Mucosa of stomach (tissue), 1 donor: Measurements from ENCODE around the gene CREBRF.
A peak's percentile ranks its signal among the peaks of the same experiment; 100 is the strongest.
"Not testable (repeated sequence)": the region's sequence is repeated elsewhere in the genome, so short reads cannot be mapped to it uniquely, and the experiment has no call there.

Experiments used
- H3K27me3 ChIP-seq: one replicate; pipeline ENCODE4 v1.7.0; 2013; ENCODE audit warnings: mild to moderate bottlenecking, low read length; ENCODE audit not compliant: control insufficient read depth, insufficient read depth
- H3K36me3 ChIP-seq: one replicate; pipeline ENCODE4 v1.7.0; 2013; ENCODE audit warnings: low read length; ENCODE audit not compliant: control insufficient read depth, insufficient read depth
- H3K4me1 ChIP-seq: one replicate; pipeline ENCODE4 v1.7.0; 2013; ENCODE audit warnings: mild to moderate bottlenecking, low read length; ENCODE audit not compliant: control insufficient read depth, insufficient read depth
- H3K4me3 ChIP-seq: one replicate; pipeline ENCODE4 v1.7.0; 2013; ENCODE audit warnings: low read length
- H3K9ac ChIP-seq: one replicate; pipeline ENCODE4 v1.7.0; 2013; ENCODE audit warnings: mild to moderate bottlenecking, low read length, moderate library complexity
- H3K9me3 ChIP-seq: one replicate; pipeline ENCODE4 v1.7.0; 2013; ENCODE audit warnings: mild to moderate bottlenecking, low read length, moderate library complexity; ENCODE audit not compliant: control insufficient read depth
- donor health status: Pancreatic carcinoma.

Gene CREBRF

DNA sequence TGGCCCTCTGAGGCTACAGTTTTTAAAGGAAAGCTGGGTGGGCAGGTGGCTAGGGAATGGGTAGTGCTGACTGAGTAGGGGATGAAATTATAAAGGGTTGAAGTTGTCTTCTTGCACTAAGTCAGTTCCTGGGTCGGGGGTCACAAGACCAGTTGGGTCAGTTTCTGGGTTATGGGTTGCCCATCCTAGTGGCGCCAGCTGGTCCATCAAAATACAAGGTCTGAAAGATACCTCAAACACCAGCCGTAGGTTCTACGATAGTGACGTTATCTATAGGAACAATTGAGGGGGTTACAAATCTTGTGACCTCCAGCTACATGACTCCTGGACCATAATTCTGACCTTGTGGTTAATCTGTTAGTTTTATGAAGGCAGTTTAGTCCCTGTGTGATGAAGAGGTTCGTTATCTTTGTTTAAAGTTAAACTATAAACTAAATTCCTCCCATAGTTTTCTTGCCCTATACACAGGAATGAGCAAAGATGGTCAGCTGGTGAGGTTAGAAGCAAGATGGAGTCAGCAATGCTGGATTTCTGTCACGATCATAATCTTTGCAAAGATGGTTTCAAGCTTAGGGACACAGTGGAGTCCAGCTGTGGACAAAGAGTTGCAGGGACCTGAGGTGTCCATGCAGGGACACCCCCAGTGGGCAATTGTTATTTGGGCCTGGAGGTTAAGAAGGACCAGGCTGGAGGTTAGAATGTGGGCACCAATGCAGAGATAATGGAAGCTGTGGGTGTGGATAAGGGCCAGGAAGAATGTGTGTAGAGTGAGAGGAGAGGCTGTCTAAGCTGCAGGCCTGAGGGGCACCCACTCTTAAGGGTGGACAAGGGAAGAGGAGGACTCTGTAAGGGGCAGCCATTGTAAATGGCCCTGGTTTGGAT is 14.0 kb upstream of the CREBRF start:
- H3K4me3 ChIP-seq, result no peak overlapping the region
- H3K9ac ChIP-seq, result no peak overlapping the region
- no peaks in the 10 kb centered on the region for H3K9me3 ChIP-seq
- H3K27me3 ChIP-seq, result no peaks in the 10 kb centered on the region
- H3K4me1 ChIP-seq, result peaks cover 7% of the 10 kb centered on the region
- H3K36me3 ChIP-seq, result no peaks in the 10 kb centered on the region

DNA sequence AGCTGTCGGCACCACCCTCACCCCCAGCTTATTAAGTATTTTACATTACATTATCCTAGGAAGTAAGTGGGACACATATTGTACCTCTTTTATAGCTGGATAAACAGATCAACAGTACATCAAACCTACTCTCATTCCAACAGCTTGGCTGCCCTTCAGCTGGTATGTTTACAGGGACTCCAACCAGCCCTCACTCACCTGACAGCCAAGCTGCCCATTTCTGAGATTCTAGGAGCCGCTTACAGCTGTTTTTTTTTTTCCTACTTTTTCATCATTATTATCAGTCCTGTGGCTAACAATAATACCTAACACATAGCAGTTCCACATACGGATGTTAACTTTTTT is 13.4 kb upstream of the CREBRF start:
- no peaks in the 10 kb centered on the region for H3K27me3 ChIP-seq
- H3K4me3 ChIP-seq, result no peak overlapping the region
- H3K36me3 ChIP-seq, result no peaks in the 10 kb centered on the region

DNA sequence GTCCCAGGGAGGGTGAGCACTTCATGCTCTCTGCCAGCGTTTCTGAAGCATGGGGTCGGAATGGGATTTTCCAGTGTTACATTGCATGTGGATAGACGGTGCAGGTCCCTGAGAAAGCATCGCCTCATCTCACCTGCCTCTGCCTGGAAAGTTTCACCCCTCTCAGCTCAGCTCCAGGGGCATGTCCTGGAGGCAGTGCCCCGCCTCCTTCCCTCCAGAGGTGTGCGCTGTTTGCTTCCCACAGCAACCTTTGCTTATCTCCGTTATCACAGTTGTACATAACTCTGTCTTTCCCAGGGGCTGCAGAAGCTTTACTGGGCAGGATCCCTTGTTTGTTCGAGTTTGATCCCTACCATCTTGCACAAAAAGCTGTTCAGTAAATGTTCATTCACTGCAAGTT is 10.7 kb upstream of the CREBRF start:
- peaks cover 7% of the 10 kb centered on the region for H3K4me1 ChIP-seq
- H3K9ac ChIP-seq, result no peak overlapping the region
- no peak overlapping the region for H3K4me3 ChIP-seq
- no peaks in the 10 kb centered on the region for H3K9me3 ChIP-seq
- no peaks in the 10 kb centered on the region for H3K36me3 ChIP-seq
- H3K27me3 ChIP-seq, result no peaks in the 10 kb centered on the region

More for the DNA sequence above, 13.4 kb upstream of the CREBRF start:
- Histone ChIP-seq H3K4me1 (peaks cover 7% of the 10 kb centered on the region), H3K9ac (no peak overlapping the region), H3K9me3 (no peaks in the 10 kb centered on the region)

DNA sequence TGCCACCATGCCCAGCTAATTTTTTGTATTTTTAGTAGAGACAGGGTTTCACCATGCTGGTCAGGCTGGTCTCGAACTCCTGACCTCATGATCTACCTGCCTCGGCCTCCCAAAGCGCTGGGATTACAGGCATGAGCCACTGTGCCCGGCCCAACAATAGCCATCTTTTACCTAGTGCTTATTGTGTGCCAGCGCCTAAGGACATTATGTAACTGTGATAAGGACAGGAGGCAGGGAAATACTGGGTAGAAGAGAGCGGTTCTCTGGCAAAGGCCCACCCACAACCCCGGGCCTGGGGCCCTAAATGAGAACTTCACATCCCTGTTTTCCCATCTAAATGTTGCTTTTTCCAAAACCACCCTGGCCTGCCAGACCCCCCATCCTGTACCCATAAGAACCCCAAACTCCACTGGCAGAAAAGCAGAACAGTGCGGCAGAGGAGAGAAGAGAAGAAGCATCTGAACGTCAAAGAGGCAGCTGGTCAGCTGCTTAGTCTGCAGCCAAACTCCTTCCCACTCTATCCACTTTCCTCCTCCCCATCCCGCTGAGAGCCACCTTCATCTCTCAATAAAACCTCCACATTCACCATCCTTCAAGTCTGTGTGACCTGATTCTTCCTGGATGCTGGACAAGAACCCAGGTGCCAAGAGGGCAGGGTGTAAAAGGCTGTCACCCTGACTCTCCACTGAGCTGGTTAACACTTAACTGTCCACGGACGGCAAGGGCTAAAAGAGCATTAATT is 8.9 kb upstream of the CREBRF start:
- H3K9ac ChIP-seq, H3K27me3 ChIP-seq, H3K4me3 ChIP-seq, H3K36me3 ChIP-seq, H3K4me1 ChIP-seq, H3K9me3 ChIP-seq: not testable (repeated sequence)

DNA sequence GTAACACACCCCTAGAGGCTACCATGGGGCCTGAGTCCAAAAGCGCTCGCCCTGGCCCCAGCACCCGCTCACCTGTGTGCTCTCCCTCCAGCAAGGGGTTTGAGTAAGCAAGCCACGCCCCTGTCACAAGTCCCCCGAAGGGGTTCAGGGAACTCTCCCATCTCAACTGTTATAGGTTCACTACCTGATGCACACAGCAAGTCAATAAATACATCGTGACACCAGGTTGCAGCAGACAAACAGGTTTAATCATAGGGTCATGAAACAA is 8.4 kb upstream of the CREBRF start:
- H3K36me3 ChIP-seq, result no peaks in the 10 kb centered on the region
- H3K9ac ChIP-seq, result no peak overlapping the region
- no peak overlapping the region for H3K4me3 ChIP-seq
- peaks cover 7% of the 10 kb centered on the region for H3K4me1 ChIP-seq
- no peaks in the 10 kb centered on the region for H3K9me3 ChIP-seq
- no peaks in the 10 kb centered on the region for H3K27me3 ChIP-seq

DNA sequence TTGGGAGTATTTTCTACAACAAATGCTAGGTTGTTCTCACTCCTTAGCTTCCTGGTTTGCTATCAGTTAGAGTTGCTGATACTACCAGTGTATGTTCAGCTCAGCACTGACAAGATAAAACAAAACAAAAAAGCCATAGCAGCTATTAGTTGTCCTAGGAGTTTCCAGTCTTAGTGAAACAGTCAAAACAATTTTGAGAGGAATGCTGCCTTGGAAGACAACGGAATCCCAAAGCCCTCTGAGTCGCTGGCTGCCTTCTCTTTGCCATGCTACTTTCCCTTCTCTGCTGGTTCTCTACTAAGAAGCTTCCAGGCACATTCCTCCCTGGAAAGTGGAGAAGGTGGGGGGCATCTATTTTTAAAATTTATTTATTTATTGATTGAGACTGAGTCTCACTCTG is 5.4 kb upstream of the CREBRF start:
- Histone ChIP-seq H3K36me3 (no peaks in the 10 kb centered on the region), H3K27me3 (no peaks in the 10 kb centered on the region), H3K9ac (no peak overlapping the region), H3K9me3 (no peaks in the 10 kb centered on the region), H3K4me3 (no peak overlapping the region), H3K4me1 (peaks cover 5% of the 10 kb centered on the region)

DNA sequence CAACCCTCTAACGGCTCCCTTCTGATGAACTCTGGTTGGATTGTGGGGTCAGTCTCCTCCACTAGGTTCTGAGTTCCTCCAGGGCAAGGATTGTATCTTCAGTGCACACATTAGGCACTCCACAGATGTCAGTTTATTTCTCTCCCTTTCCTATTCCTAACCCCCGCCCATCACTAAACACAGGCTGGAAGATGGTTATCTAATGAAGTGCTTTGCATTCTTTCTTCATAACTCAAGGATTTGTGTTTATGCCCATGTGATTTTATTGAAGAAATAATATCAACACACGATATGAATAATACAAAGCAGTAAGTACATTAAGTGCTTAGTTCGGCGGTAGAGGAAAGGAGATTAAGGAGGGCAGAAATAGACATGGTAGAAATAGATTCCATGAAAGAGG is 4.4 kb upstream of the CREBRF start:
- Histone ChIP-seq H3K36me3 (no peaks in the 10 kb centered on the region), H3K27me3 (no peaks in the 10 kb centered on the region), H3K9ac (no peak overlapping the region), H3K9me3 (no peaks in the 10 kb centered on the region), H3K4me3 (no peak overlapping the region), H3K4me1 (peaks cover 5% of the 10 kb centered on the region)

DNA sequence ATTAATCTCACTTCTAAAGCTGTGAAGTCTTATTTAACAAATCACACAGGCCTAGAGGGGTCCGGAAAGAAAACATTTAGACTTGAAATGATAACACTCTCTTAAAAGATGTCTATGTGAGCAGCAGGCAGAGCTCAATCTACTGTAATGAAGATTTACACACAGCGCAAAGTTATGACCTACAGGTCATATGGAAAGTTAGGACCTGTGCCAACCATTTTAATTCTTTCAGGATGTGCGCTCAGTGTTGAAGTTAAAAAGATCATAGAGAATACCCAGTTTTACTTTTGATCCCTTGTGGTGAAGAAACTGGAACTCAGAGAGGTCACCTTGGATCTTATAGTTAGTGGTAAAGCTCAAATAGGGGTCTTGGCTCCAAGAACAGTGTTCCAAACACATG is 3.1 kb upstream of the CREBRF start:
- H3K36me3 ChIP-seq, result no peaks in the 10 kb centered on the region
- H3K9ac ChIP-seq, result no peak overlapping the region
- H3K4me1 ChIP-seq, result peaks cover 5% of the 10 kb centered on the region
- H3K27me3 ChIP-seq, result no peaks in the 10 kb centered on the region
- no peaks in the 10 kb centered on the region for H3K9me3 ChIP-seq
- H3K4me3 ChIP-seq, result no peak overlapping the region

DNA sequence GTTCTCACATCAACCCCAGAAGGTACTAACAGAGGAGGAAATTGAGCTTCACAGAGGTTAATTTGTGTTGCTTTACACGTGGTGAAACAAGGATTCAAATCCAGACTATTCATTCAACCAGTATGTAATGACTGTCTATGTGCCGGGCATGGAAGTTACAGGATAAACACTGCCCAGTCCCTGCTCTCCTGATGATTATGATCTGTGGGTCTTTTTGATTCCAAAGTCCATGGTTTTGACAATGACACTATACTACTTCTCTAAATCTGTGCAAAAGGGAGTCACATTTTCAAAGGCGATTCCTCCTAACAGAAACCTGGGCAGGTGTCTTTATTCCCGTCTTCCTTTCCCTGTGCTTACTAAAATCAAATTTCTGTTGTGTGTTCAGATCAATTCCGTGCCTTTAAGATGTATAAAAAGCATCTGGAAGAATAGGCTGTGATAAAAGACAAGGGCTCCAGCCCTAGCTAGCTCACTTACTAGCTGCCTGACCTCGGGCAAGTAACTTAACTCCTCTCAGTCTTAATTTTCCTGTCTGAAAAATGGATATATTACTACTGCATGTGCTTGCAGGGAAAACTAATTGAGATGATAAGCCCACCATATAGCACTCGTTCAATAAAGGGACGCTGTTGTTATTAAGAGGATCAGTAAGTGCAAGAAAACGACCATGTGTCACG is 970 bp upstream of the CREBRF start:
- H3K27me3 ChIP-seq, result no peaks in the 10 kb centered on the region
- H3K4me3 ChIP-seq, result peak overlapping the region; percentile 78
- H3K9ac ChIP-seq, result peak overlapping the region; percentile 56
- no peaks in the 10 kb centered on the region for H3K9me3 ChIP-seq
- peaks cover 5% of the 10 kb centered on the region for H3K4me1 ChIP-seq
- no peaks in the 10 kb centered on the region for H3K36me3 ChIP-seq

DNA sequence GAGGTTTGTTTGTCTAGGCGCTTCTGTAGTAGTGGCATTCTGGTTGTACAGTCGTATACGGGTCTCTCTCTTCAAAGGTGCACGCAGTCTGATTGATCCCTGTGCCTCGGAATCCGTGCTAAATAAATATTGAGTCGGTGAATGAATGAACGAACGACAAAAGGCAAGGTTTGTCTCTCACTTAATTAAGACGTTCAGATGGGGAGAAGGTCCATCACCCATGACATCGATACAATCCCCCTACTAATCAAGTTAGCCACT is 500 bp upstream of the CREBRF start:
- no peaks in the 10 kb centered on the region for H3K36me3 ChIP-seq
- H3K27me3 ChIP-seq, result no peaks in the 10 kb centered on the region
- H3K9ac ChIP-seq, result peak overlapping the region; percentile 56
- no peaks in the 10 kb centered on the region for H3K9me3 ChIP-seq
- peak overlapping the region; percentile 78 for H3K4me3 ChIP-seq
- H3K4me1 ChIP-seq, result peaks cover 5% of the 10 kb centered on the region

DNA sequence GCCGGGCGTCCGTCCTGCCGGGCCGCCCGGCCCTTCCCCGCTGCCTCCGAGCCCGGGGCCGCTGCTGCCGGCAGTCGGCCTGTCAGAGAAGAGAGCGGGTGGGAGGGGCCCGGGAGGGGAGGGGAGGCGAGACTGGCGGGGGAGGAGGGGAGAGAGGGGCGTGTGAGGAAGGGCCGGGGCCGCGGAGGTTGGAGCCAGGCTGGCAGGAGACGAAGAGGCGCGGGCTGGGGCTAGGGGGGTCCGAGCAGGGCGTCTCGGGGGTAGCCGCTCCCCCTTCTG is 570 bp downstream of the CREBRF start:
- Histone ChIP-seq H3K36me3 (no peaks in the 10 kb centered on the region), H3K27me3 (no peaks in the 10 kb centered on the region), H3K4me3 (peak overlapping the region; percentile 78), H3K9me3 (no peaks in the 10 kb centered on the region), H3K9ac (peak overlapping the region; percentile 78), H3K4me1 (peaks cover 5% of the 10 kb centered on the region)

DNA sequence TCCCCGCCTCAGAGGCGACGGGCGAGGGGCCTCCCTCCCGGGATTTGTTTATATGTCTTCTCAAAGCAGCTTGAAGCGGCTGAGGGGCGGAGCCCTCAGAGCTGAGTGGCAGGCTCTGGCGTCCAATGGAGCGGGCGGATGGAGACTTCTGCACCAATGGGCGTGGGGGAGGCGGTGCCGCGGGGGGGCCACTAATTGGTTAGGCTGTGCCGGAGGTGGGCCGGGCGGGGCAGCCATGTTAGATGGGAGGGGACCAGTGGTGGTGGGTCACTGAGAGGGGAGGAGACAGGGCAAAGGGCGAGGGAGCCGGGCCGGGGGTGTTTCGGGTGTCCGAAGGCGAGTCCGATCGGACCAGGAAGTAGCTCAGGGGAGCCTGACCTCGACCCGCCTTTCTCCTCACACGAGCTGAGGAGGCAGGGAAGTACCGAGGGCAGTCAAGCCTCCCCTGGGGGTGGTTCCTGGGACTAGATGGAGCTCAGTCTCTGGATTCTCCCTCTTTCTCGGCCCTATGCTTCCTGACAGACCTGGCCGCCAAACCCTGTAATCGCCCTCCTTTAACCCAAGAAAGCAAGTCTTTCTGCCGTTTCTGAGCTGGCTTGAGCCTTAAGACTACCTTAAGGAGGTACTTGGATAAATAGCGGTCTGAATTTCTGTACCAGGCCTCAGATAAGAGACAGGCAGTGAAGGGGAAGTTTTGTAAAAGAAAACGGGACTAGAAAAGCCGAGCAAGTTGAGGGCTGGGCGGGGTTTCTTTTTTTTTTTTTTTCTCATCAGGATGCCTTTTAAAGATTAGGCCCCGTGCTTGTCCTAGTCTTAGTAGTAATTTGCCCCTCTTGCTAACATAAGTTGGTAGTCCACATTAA is 1.1 kb downstream of the CREBRF start:
- H3K27me3 ChIP-seq, result no peaks in the 10 kb centered on the region
- peaks cover 5% of the 10 kb centered on the region for H3K4me1 ChIP-seq
- H3K4me3 ChIP-seq, result peak overlapping the region; percentile 78
- H3K9ac ChIP-seq, result peak overlapping the region; percentile 78
- H3K9me3 ChIP-seq, result no peaks in the 10 kb centered on the region
- H3K36me3 ChIP-seq, result no peaks in the 10 kb centered on the region
